Fibroblast of the conjunctiva (primary cell): ENCODE measurements around the gene ATR.

ENCODE experiments used
- DNase-seq: peaks from one replicate; pipeline ENCODE4 v3.0.0-alpha.2; 2010; ENCODE audit warnings: low read depth

Gene ATR

DNA sequence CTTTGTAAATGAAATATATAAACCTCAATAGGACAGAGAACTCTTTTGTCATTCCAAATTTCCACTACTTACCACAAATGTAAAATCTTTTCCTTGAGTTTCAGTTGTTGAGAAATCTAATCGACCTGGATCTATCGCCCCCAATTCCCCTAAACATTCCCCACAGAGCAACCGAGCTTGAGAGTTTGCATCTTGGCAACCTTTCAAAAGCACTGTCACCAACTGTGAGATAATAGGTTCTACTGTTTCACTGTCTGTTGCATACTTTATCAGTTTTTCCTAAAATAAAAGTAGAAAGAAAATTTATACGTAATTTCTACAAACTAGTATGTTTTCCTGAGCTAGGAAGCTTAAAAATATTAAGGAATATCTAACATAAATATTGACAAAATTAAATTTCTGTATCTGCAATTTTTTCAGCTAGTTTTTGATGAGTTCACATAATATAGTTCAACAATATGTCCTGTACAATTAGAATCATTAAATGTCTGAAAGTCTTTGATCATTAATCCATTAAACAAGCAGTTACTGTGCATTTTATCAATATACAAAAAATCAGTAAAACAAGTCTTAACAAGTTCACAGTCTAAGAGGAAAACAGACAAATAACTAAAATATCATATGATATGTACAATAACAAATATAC, 54.5 kb downstream of the ATR start:
- DNase-seq = no peak

GRCh38 chr3:142509079-142509478, 69.5 kb downstream of the ATR start:
- DNase-seq = no peak

GRCh38 chr3:142507241-142507640, 71.3 kb downstream of the ATR start:
- DNase-seq = no peak

GRCh38 chr3:142502187-142502985, 76.1 kb downstream of the ATR start:
- DNase-seq = no peak

GRCh38 chr3:142501004-142501926, 77.3 kb downstream of the ATR start:
- peak; percentile 35 for DNase-seq

DNA sequence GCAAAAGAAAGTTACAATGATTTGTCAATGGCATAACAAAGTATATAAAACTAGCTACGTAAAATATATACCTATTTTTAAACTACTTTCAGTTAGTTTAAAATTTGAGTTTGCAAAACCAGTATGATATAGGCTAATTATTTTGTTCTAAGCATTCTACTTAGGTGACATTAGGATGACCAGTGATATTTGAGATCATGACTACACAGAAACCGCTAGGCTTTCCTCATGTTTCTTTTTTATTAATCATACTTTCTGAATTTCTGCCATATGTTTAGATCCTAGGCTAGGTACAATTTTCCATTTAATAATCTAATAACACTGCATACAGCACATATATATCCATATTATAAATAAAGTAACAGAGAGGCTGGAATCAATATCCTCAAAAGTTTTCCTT, 78.3 kb downstream of the ATR start:
- DNase-seq = no peak

DNA sequence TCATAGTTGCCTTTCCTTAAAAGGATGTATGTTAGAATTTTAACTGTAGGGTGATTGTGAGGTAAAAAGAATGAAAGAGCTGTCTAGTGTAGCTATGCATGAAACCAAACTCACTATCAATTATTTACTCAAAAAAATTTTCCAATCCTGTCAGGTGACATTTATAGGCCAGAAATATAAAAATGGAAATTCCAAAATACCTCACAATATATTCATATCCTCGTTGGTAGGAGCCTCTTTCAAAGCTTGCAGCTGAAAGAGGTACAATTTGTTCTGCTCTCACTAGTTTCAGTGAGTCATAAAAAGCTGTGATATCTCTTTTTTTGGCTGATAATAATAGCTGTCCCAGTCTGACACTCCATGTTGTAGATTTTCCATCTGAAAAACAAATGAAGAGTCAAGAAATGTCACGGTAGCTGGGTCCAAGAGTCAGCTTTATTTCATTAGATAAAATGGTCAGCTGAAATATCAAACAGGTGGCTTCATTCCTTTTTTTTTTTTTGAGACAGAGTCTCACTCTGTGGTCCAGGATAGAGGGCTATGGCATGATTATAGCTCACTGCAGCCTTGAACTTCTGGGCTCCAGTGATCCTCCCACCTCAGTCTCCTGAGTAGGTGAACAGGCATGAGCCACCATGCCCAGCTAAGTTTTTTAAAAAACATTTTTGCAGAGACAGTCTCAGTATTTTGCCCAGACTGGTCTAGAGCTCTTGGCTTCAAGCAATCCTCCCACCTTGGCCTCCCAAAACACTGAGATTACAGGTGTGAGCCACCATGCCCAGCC, 79.9 kb downstream of the ATR start:
- no peak for DNase-seq

DNA sequence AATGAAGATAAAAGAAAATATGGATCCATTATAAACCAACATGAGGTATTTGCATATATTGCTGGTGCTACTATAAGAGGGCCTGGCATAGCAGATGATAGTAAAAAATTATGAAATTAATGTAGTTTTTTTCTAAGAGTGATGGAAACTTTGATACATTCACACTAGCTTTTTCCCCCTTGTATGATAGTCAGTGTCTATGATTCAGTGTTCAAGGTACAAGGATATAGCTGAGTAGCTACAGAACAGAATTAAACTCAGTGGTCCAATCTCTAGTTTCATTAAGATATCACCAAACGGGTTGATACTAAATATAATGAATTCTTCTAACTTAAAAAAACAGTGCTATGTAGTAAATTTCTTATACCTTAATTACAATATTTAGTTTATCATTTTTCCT, 80.8 kb downstream of the ATR start:
- DNase-seq = no peak

- DNase-seq = no peak
These were observed 83.4 kb downstream of the ATR start for GRCh38 chr3:142495103-142495502.

- no peak for DNase-seq
These were observed 86.3 kb downstream of the ATR start for GRCh38 chr3:142492184-142492583.

- no peak for DNase-seq
These were observed 88.8 kb downstream of the ATR start for GRCh38 chr3:142489572-142490323.

DNA sequence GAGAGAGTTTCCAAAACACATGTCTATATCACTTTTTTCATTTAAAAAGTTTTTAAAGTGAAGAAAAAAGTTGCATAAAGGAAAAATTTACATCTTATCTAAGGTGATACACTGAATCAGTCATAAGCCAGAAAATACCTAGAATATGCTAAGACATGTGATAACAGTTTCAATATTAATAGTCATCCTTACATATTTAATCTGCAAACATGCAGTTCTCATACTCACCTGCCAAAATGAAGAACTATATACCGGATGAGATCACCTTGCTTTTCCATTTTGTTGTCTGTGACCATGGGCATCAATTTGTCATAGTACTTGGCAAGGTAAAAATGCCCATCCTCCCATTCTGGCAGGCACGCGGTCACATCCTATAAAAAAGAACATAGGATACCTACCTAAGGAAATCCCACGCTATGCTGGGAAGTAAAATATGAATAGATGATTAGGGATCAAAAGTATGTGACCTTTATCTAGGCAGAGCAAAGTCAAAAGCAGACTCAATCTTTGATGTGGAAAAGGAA, 93.6 kb downstream of the ATR start:
- no peak for DNase-seq

DNA sequence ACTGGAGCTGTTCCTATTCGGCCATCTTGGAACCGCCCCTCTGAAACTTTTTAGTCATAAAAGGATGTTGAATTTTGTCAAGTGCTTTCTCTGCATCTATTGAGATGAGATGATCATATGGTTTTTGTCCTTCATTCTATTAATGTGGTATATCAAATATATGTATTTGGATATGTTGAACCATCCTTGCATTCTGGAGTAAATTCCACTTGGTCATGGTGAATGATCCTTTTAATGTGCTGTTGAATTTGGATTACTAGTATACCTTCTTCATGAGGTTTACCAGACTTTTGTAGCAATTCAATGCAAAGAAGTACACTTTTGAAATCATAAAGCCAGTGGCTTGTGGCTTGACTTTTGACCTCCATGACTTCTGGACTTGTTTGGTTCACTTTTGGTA, 97.3 kb downstream of the ATR start:
- DNase-seq = no peak

GRCh38 chr3:142470826-142471225, 107.7 kb downstream of the ATR start:
- no peak for DNase-seq

GRCh38 chr3:142468456-142468855, 110.1 kb downstream of the ATR start:
- DNase-seq = no peak

DNA sequence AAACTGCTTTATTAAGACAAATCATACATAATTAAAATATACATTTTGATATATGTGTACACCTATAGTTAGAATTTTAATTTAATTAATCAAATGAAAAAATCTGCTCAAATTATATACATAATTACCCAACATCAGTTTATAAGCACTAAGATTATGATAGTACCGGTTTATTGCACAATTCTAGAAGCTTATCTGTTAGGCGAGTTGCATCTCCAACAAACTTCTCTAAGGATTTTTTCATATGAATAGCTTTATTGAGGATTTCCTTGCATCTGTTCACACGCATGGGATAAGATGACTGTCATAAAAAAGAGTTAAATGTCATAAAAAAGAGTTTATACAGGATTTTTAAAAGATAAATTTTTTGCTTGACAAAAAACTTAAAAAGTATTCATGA, 110.8 kb downstream of the ATR start:
- no peak for DNase-seq

- DNase-seq = no peak
These were observed 117.8 kb downstream of the ATR start for GRCh38 chr3:142460689-142461088.

GRCh38 chr3:142459929-142460328, 118.6 kb downstream of the ATR start:
- DNase-seq = no peak

DNA sequence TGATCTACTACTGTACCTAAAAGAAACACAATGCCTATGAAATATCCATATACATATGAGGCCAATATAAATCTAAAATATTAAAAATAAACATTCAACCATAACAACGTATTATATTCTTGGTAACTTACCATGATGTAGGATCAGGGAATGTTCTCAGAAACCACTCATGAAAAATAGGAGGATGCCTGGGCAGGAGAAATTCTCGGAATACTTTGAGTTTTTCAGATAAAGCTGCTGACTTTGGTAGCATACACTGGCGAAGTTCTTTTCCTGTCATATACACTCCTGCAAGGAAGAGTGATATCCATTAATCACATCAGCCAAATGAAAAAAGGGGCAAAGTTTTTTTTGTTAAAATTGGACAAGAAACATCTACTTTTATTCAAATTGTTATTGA, 119.4 kb downstream of the ATR start:
- no peak for DNase-seq

- DNase-seq = no peak
These were observed 127.7 kb downstream of the ATR start for GRCh38 chr3:142450881-142451280.

DNA sequence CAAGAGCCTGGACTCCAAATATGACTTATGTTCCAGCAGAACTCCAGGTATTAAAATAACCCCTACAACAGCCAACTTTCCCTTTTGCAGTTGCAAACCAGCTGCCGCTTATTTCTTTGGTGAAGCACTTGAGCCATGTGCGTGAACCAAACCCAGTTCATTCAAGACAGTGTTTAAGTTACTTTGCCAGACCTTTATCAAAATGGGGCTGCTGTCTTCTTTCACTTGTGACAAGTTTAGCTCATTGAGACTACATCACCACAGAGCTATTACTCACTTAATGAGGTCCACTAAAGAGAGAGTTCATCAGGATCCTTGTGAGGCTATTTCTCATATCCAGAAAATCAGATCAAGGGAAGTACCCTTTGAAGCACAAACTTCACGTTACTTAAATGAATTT, 128.3 kb downstream of the ATR start:
- no peak for DNase-seq
